ES-I3 (cell line): Measurements from ENCODE around the gene MAP2K5.

Source experiments
- H3K36me3 ChIP-seq: 2 replicates; pipeline ENCODE4 v1.6.1; 2013; ENCODE audit warnings: mild to moderate bottlenecking, low read length, control low read depth, moderate library complexity; ENCODE audit not compliant: insufficient read depth
- H3K4me1 ChIP-seq: 2 replicates; pipeline ENCODE4 v1.6.1; 2013; ENCODE audit warnings: mild to moderate bottlenecking, control low read depth, low read length; ENCODE audit not compliant: insufficient read depth
- H3K9ac ChIP-seq: 2 replicates; pipeline ENCODE4 v1.6.1; 2013; ENCODE audit warnings: low read depth, mild to moderate bottlenecking, low read length, moderate library complexity
- H3K9me3 ChIP-seq: 2 replicates; pipeline ENCODE4 v1.6.1; 2013; ENCODE audit warnings: mild to moderate bottlenecking, low read length, moderate library complexity; ENCODE audit not compliant: control insufficient read depth, insufficient read depth

MAP2K5 gene

GRCh38 chr15:67735896-67736295 lies 193.4 kb downstream of the MAP2K5 start:
- Histone ChIP-seq H3K9ac (no peak overlapping the region), H3K4me1 (peaks cover 22% of the 10 kb centered on the region), H3K9me3 (no peaks in the 10 kb centered on the region), H3K36me3 (no peaks in the 10 kb centered on the region)

DNA sequence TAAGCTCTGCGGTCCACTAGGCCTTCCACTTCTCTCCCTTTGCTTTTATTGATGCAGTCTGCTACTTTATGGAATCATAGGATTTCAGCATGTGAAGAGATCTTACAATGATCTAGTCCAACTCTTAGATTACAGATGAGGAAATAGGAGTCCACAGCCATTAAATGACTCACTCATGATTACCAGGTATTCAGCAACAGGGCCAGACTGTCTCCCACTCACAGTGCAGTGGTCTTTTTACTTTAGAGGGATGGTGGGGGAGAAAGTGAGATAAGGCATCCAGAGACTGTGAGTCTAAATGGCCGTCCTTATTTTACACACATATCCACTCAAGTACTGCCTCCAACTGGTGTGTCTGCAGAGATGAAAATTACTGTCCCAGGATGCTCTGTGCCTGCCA lies 194.3 kb downstream of the MAP2K5 start:
- Histone ChIP-seq H3K9me3 (no peaks in the 10 kb centered on the region), H3K4me1 (peaks cover 14% of the 10 kb centered on the region; the same call in 1 of the 2 replicates), H3K36me3 (no peaks in the 10 kb centered on the region), H3K9ac (no peak overlapping the region)

DNA sequence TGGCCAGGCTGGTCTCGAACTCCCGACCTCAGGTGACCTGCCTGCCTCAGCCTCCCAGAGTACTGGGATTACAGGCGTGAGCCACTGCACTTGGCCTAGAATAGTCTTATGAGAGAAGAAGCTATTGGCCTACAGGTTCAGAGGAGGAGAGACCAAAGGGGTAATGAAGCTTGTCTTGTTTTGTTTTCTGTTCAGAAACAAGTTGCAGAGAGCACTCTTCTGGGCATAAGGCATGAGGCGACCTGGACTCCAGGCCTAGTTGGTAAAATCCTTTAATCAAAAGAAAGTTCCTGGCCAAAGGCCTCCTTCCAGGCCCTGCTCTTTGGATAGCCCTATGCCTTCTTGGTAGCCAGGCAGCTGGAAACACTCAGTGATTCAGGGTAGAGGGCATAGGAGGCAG lies 195.6 kb downstream of the MAP2K5 start:
- peaks cover 5% of the 10 kb centered on the region; the same call in 1 of the 2 replicates for H3K4me1 ChIP-seq
- no peaks in the 10 kb centered on the region for H3K9me3 ChIP-seq
- H3K36me3 ChIP-seq, result no peaks in the 10 kb centered on the region
- H3K9ac ChIP-seq, result no peak overlapping the region

- no peaks in the 10 kb centered on the region for H3K9me3 ChIP-seq
- no peaks in the 10 kb centered on the region for H3K36me3 ChIP-seq
- H3K9ac ChIP-seq, result no peak overlapping the region
- H3K4me1 ChIP-seq, result peaks cover 1% of the 10 kb centered on the region; the same call in 1 of the 2 replicates
These were observed 197.9 kb downstream of the MAP2K5 start for GRCh38 chr15:67740405-67740804.

GRCh38 chr15:67741308-67741707 lies 198.8 kb downstream of the MAP2K5 start:
- no peaks in the 10 kb centered on the region for H3K36me3 ChIP-seq
- H3K4me1 ChIP-seq, result peaks cover 10% of the 10 kb centered on the region; the same call in 1 of the 2 replicates
- H3K9me3 ChIP-seq, result no peaks in the 10 kb centered on the region
- no peak overlapping the region for H3K9ac ChIP-seq

DNA sequence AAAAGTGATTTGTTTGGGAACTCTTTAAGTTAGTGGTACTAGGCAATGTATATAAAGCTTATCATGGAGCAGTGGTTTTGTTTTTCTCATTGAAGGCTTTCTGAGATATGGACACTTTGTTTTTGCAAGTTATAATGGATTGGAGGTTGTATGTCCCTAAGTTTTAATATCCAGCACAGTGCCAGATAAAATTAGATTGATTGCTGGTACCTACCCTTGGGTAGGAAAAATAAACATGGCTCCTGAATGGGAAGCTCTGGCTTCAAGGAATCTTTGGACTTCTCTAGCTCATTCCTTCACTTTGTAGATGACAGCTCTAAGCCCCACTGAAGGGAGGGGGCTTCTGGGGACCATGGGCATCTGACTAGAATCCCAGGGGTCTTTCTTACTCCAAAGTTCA lies 201.1 kb downstream of the MAP2K5 start:
- Histone ChIP-seq H3K9ac (no peak overlapping the region), H3K36me3 (no peaks in the 10 kb centered on the region), H3K9me3 (no peaks in the 10 kb centered on the region), H3K4me1 (peaks cover 20% of the 10 kb centered on the region; the same call in 1 of the 2 replicates)

GRCh38 chr15:67744331-67745072 lies 202.0 kb downstream of the MAP2K5 start:
- Histone ChIP-seq H3K36me3 (no peaks in the 10 kb centered on the region), H3K9ac (no peak overlapping the region), H3K9me3 (no peaks in the 10 kb centered on the region), H3K4me1 (peaks cover 21% of the 10 kb centered on the region; the same call in 1 of the 2 replicates)

- no peaks in the 10 kb centered on the region for H3K36me3 ChIP-seq
- H3K9ac ChIP-seq, result no peak overlapping the region
- no peaks in the 10 kb centered on the region for H3K9me3 ChIP-seq
- H3K4me1 ChIP-seq, result peaks cover 29% of the 10 kb centered on the region
These were observed 202.8 kb downstream of the MAP2K5 start for GRCh38 chr15:67745073-67746006.

DNA sequence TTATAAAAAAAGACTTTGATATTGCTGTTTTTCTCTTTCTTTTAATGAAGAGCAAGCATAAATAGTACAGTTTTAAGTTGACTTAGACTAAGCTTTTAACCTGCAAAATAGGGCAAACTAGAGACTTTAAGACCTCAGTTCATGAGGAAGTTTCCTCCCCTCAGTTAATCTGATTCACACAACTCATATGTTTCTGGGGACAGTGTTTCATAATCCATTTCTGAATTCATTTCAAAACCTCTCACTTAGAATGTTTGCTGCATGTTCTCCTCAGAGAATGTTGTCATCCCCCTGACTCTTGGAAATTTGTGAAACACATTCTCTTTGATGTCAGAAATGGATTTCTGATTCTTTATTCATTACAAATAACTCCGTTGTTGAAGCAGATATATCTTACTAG lies 203.5 kb downstream of the MAP2K5 start:
- Histone ChIP-seq H3K4me1 (peaks cover 34% of the 10 kb centered on the region), H3K36me3 (no peaks in the 10 kb centered on the region), H3K9me3 (no peaks in the 10 kb centered on the region), H3K9ac (no peak overlapping the region)

DNA sequence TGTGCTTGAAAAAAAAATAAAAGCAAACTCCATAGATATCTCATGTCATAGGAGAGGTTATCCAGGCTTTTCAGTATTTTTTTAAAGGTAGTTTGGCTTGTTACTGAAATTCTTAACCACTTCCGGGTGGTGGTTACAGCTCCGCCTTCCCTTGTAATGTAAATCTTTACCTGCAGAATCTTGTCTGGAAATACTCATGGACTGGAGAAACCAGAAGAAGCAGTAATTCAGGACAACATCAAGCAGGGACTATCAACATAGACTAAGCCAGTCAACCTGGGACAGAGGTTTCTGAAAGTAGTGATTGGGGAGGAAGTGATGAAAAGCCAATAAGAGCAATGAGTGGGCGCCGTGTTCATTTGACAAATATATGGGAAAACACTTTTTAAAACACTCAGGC lies 203.9 kb downstream of the MAP2K5 start:
- no peak overlapping the region for H3K9ac ChIP-seq
- no peaks in the 10 kb centered on the region for H3K36me3 ChIP-seq
- peaks cover 34% of the 10 kb centered on the region for H3K4me1 ChIP-seq
- no peaks in the 10 kb centered on the region for H3K9me3 ChIP-seq

DNA sequence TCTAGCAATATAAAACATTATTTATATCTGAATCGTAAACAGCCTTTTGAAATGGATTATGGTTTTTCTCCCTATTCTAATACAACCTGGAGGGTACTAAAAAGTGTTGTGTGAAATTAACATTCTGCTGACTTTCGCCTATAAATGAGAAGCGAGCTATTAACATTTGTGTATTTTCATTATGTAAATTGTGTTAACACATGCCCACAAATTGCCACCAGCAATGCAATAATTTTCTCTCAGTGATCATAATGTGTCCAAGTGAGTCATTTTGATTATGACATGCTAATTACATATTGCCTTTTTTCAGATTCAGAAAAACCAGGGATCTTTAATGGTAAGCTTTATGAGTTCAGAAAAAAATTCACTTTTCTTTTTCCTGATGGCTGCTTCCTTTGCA lies 205.4 kb downstream of the MAP2K5 start:
- Histone ChIP-seq H3K9ac (no peak overlapping the region), H3K4me1 (peaks cover 34% of the 10 kb centered on the region), H3K36me3 (no peaks in the 10 kb centered on the region), H3K9me3 (no peaks in the 10 kb centered on the region)

DNA sequence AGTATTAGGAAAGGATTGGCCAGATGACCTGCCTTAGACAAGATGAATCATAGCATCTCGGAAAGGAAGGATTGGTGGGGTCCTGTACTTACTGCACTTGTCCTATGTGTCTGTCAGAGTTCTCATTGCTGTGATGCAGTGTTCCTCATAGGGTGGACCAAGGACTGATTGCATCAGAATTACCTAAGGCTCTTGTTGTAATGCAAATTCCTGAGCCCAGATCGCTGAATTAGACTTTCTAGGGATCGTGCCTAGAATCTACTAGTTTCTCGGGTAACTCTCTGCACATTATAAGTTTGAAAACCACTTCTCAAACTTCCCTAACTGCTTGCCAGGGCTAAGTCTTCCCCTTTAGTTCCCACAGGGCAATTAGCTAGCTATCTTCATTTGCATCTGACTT lies 207.9 kb downstream of the MAP2K5 start:
- Histone ChIP-seq H3K36me3 (no peaks in the 10 kb centered on the region), H3K9ac (no peak overlapping the region), H3K9me3 (no peaks in the 10 kb centered on the region), H3K4me1 (peaks cover 34% of the 10 kb centered on the region)

DNA sequence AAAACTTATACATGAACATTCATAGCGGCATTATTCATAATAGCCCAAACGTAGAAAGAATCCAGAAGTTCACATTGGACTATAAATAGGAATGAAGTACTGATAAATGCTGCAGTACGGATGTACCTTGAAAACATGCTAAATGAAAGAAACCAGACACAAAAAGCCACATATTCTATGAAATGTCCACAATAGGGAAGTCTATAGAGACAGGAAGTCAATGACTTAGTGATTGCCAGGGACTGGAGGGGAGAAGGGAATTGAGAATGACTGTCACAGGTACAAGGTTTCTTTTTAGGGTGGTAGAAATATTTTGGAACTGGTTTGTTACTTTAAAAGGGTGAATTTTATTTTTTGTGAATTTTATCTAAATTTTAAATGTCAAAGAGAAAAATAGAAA lies 211.4 kb downstream of the MAP2K5 start:
- no peak overlapping the region for H3K9ac ChIP-seq
- H3K36me3 ChIP-seq, result no peaks in the 10 kb centered on the region
- peaks cover 14% of the 10 kb centered on the region for H3K4me1 ChIP-seq
- no peaks in the 10 kb centered on the region for H3K9me3 ChIP-seq

GRCh38 chr15:67755264-67755663 lies 212.8 kb downstream of the MAP2K5 start:
- peaks cover 6% of the 10 kb centered on the region for H3K4me1 ChIP-seq
- no peaks in the 10 kb centered on the region for H3K36me3 ChIP-seq
- H3K9me3 ChIP-seq, result no peaks in the 10 kb centered on the region
- no peak overlapping the region for H3K9ac ChIP-seq

DNA sequence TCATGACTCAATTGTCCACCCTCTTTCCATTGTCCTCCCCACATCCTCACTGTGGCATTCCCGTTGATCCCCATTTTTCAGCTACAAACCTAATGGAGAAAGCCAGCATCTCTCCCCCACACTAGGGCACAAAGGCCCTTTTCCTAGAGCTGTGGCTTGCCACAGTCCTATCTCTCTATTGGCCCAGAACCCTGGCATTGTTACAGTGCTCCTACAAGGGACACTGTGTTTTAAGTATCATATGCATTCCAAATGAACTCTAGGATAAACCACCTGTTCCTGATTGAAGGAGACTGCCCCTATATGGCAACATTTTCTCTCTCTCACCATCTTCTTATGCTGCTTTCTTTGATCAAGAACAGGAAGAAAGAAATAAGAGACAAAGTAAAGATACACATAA lies 213.4 kb downstream of the MAP2K5 start:
- no peaks in the 10 kb centered on the region for H3K36me3 ChIP-seq
- no peak overlapping the region for H3K9ac ChIP-seq
- H3K9me3 ChIP-seq, result no peaks in the 10 kb centered on the region
- no peaks in the 10 kb centered on the region for H3K4me1 ChIP-seq
